ENCODE data around the gene MYPN. TPM values are rescaled to one million over a fixed set of nuclear protein-coding genes. Genes with fewer than 3 reads are reported as not detected.
"Not testable (repeated sequence)": the region's sequence is repeated elsewhere in the genome, so short reads cannot be mapped to it uniquely, and the experiment has no call there.

Gene MYPN
- total RNA-seq, 1 experiment from 2014 or later: 3.9 TPM

GRCh38 chr10:68167586-68168189, 58.4 kb downstream of the MYPN start:
- DNase-seq (ENCODE audit: low read depth): no peak

- DNase-seq (ENCODE audit: low read depth): no peak
Observed at GRCh38 chr10:68171539-68172080, 62.3 kb downstream of the MYPN start.

- no peak for DNase-seq (ENCODE audit: low read depth)
Observed at GRCh38 chr10:68172324-68172723, 63.0 kb downstream of the MYPN start.

GRCh38 chr10:68175949-68176348, 66.7 kb downstream of the MYPN start:
- DNase-seq (ENCODE audit: low read depth): no peak

- no peak for DNase-seq (ENCODE audit: low read depth)
Observed at GRCh38 chr10:68176797-68177196, 67.5 kb downstream of the MYPN start.

- DNase-seq (ENCODE audit: low read depth): no peak
Observed at GRCh38 chr10:68178592-68178991, 69.3 kb downstream of the MYPN start.

GRCh38 chr10:68179016-68179415, 69.7 kb downstream of the MYPN start:
- DNase-seq (ENCODE audit: low read depth): no peak

- DNase-seq (ENCODE audit: low read depth): no peak
Observed at GRCh38 chr10:68180490-68180889, 71.2 kb downstream of the MYPN start.

GRCh38 chr10:68184546-68184945, 75.3 kb downstream of the MYPN start:
- no peak for DNase-seq (ENCODE audit: low read depth)

- DNase-seq (ENCODE audit: low read depth): no peak
Observed at GRCh38 chr10:68185085-68185484, 75.8 kb downstream of the MYPN start.

- DNase-seq (ENCODE audit: low read depth): no peak
Observed at GRCh38 chr10:68188835-68189234, 79.5 kb downstream of the MYPN start.

GRCh38 chr10:68192113-68192512, 82.8 kb downstream of the MYPN start:
- peak; percentile 21 for DNase-seq (ENCODE audit: low read depth)

GRCh38 chr10:68194290-68194689, 85.0 kb downstream of the MYPN start:
- DNase-seq (ENCODE audit: low read depth): no peak

- not testable (repeated sequence) for DNase-seq (ENCODE audit: low read depth)
Observed at GRCh38 chr10:68195776-68196175, 86.5 kb downstream of the MYPN start.

- no peak for DNase-seq (ENCODE audit: low read depth)
Observed at GRCh38 chr10:68196701-68197100, 87.4 kb downstream of the MYPN start.

- peak; percentile 81 for DNase-seq (ENCODE audit: low read depth)
Observed at GRCh38 chr10:68202960-68203353, 93.7 kb downstream of the MYPN start.

GRCh38 chr10:68208424-68209042, 99.2 kb downstream of the MYPN start:
- DNase-seq (ENCODE audit: low read depth): peak; percentile 88

GRCh38 chr10:68211669-68212068, 102.4 kb downstream of the MYPN start:
- DNase-seq (ENCODE audit: low read depth): no peak

- peak; percentile 44 for DNase-seq (ENCODE audit: low read depth)
Observed at GRCh38 chr10:68212721-68213352, 103.5 kb downstream of the MYPN start.

GRCh38 chr10:68218786-68219185, 109.5 kb downstream of the MYPN start:
- no peak for DNase-seq (ENCODE audit: low read depth)

- no peak for DNase-seq (ENCODE audit: low read depth)
Observed at GRCh38 chr10:68221196-68221595, 111.9 kb downstream of the MYPN start.

- DNase-seq (ENCODE audit: low read depth): no peak
Observed at GRCh38 chr10:68222391-68222790, 113.1 kb downstream of the MYPN start.

Data from HT1080 (cell line).